Measurements from ENCODE around the gene GGN. TPM values are rescaled to one million over a fixed set of nuclear protein-coding genes. Genes with fewer than 3 reads are reported as not detected.
"Not testable (repeated sequence)": the region's sequence is repeated elsewhere in the genome, so short reads cannot be mapped to it uniquely, and the experiment has no call there.

The GGN gene
- total RNA-seq, 2 experiments from 2014 or later, result not detected

DNA sequence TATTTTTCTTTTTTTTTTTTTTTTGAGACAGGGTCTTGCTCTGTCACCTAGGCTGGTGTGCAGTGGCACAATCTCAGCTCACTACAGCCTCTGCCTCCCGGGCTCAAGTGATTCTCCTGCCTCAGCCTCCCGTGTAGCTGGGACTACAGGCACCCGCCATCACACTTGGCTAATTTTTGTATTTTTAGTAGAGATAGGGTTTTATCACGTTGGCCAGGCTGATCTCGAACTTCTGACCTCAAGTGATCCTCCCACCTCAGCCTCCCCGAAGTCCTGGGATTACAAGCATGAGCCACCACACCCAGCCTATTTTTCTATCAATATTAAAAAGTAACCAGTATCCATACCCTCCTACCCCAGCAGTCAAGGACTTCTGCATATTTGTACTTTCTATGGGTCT, 22.6 kb upstream of the GGN start:
- H3K27me3 Mint-ChIP-seq (ENCODE audit: low read depth); ATAC-seq; CTCF ChIA-PET; H3K9me3 Mint-ChIP-seq (ENCODE audit: insufficient read depth); POLR2A ChIA-PET; H3K27ac Mint-ChIP-seq; H3K4me3 Mint-ChIP-seq; H3K4me1 Mint-ChIP-seq (ENCODE audit: low read depth); DNase-seq: not testable (repeated sequence)
- H3K36me3 Mint-ChIP-seq (ENCODE audit: low read depth), result peaks cover 11% of the 10 kb centered on the region

DNA sequence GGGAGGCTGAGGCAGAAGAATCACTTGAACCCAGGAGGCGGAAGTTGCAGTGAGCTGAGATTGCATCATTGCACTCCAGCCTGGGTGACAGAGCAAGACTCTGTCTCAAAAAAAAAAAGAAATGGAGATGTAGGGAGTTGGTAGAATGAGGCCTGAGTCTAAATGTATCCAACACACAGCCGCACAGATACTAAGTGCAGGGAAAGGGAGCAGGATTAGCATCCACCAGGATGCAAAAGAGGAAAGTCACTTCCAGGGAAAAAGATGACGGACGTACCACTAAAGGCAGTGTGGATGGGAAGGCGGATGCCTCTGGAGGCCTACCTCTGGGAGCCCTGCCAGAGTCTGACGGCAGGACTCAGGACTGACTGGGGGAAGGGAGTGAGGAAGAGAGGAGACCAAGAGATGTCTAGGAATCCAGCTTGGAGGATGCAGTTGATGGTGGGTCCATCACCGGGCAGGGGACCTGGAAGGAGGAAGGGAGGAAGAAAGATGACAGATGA, 21.8 kb upstream of the GGN start:
- H3K9me3 Mint-ChIP-seq (ENCODE audit: insufficient read depth), result no peaks in the 10 kb centered on the region
- CTCF ChIA-PET, result no interaction called here

DNA sequence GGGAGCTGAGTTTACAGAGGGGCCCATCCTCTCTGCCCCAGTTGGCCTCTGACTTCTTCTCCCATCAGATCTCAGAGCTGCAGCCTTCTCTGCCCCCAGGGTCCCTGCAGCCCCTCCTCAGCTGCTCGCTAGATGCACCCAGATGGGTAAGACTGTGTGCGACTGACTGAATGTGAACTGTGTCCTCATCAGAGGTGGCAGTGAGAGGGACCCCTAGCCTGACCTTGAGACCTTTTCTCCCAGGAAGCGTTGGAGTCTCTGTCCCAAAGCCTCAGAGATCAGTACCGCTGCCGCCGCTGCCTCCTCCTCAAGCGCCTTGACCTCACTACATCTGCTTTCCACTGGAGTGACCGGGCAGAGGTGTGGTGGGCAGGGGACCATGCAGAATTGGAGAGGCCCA, 17.4 kb upstream of the GGN start:
- Mint-ChIP-seq H3K4me3 (no peak overlapping the region), H3K4me1 (ENCODE audit: low read depth) (peaks cover 26% of the 10 kb centered on the region), H3K27me3 (ENCODE audit: low read depth) (peaks cover 2% of the 10 kb centered on the region), H3K36me3 (ENCODE audit: low read depth) (peaks cover 17% of the 10 kb centered on the region), H3K9me3 (ENCODE audit: insufficient read depth) (no peaks in the 10 kb centered on the region), H3K27ac (no peak overlapping the region)
- ATAC-seq, result no peak
- DNase-seq, result no peak
- POLR2A ChIA-PET, result no interaction called here
- CTCF ChIA-PET, result interaction anchor here (1.4 kb wide), 1 partner anchor 110 kb away, joined by 3 read pairs; no protein-coding TSS in a partner anchor

More for the DNA sequence above, 21.8 kb upstream of the GGN start:
- H3K27ac Mint-ChIP-seq, result no peak overlapping the region
- H3K27me3 Mint-ChIP-seq (ENCODE audit: low read depth), result no peaks in the 10 kb centered on the region
- peaks cover 14% of the 10 kb centered on the region for H3K36me3 Mint-ChIP-seq (ENCODE audit: low read depth)
- DNase-seq, result no peak
- ATAC-seq, result no peak
- peaks cover 6% of the 10 kb centered on the region for H3K4me1 Mint-ChIP-seq (ENCODE audit: low read depth)
- POLR2A ChIA-PET, result no interaction called here
- no peak overlapping the region for H3K4me3 Mint-ChIP-seq

DNA sequence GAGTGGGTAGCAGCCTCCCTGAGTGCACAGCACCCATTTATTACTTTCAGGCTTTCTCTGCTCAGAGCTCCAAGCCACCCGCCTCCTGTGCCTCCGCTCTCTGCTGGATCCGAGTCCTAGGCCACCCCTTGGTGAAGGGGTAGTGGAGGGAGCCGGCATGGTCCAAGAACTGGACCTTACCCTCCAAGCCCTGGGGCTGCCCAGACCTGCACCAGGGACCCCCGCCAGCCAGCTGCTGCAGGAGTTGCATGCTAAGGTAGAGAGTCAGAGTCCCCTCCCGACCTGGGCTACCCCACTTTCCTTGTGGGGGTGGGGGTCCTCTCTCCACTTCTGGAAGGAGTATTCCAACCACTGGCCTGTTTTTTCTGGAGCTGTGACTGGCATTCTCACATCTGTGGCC, 17.0 kb upstream of the GGN start:
- peak overlapping the region; percentile 84 for H3K4me3 Mint-ChIP-seq
- ChIA-PET POLR2A (no interaction called here), CTCF (interaction anchor here (1.4 to 2.1 kb wide), 2 partner anchors 111 to 528 kb away, joined by 3 to 5 read pairs; no protein-coding TSS in a partner anchor)
- H3K36me3 Mint-ChIP-seq (ENCODE audit: low read depth), result peaks cover 17% of the 10 kb centered on the region
- no peaks in the 10 kb centered on the region for H3K9me3 Mint-ChIP-seq (ENCODE audit: insufficient read depth)
- no peak for ATAC-seq
- H3K4me1 Mint-ChIP-seq (ENCODE audit: low read depth), result peaks cover 26% of the 10 kb centered on the region
- H3K27me3 Mint-ChIP-seq (ENCODE audit: low read depth), result peaks cover 3% of the 10 kb centered on the region
- H3K27ac Mint-ChIP-seq, result peak overlapping the region; percentile 20
- no peak for DNase-seq

DNA sequence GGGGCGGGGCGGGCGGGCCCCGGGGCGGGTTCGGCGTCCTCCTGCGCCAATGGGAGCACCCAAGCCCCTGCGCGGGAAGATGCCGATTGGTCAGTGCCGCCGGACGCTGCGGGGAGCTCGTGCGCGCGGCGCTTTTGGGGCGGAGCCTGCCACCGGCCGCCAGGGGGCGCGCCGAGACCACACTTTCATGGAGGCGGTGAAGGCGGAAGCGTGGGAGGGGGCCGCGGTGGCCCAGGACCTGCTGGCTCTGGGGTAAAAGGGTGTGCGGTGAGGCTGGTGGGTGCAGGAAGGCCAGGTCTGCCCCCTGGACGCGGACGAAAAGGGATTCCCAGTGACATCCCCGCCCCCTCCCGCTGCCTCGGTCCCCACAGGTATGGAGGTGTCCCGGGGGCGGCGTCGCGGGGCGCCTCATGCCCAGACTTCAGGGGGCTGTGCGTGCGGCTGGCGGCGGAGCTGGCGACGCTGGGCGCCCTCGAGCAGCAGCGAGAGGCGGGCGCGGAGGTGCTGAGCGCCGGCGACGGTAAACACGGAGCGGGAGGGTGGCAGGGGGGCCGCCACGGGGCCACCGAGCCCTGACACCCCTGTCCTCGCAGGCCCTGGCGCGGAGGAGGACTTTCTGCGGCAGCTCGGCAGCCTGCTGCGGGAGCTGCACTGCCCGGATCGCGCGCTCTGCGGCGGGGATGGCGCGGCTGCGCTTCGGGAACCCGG, 15.3 kb upstream of the GGN start, which contains the start of gene FAM98C:
Gene FAM98C, plus strand, starts transcription at position 127 of the 708 bp plus-strand sequence. Its CDS starts 61 bp downstream, at position 188.
- DNase-seq (peak; percentile 96), ATAC-seq (peak; percentile 99)
- Mint-ChIP-seq H3K9me3 (ENCODE audit: insufficient read depth) (no peaks in the 10 kb centered on the region), H3K4me3 (peak within 1 kb of the TSS; percentile 84), H3K27me3 (ENCODE audit: low read depth) (peaks cover 5% of the 10 kb centered on the region), H3K36me3 (ENCODE audit: low read depth) (peaks cover 11% of the 10 kb centered on the region), H3K27ac (peak within 1 kb of the TSS; percentile 93), H3K4me1 (ENCODE audit: low read depth) (peaks cover 26% of the 10 kb centered on the region)
- POLR2A ChIA-PET, result interaction anchor here (0.5 to 2.0 kb wide), 8 partner anchors 8 to 496 kb away, joined by 3 to 10 read pairs (median 4); partner anchors contain the start of genes GGN, HNRNPL, PSMD8 and SIPA1L3
- CTCF ChIA-PET, result interaction anchor here (0.6 to 2.5 kb wide), 69 partner anchors 9 to 556 kb away, joined by 3 to 57 read pairs (median 4); partner anchors contain the start of genes ACTN4, CATSPERG, EIF3K and GGN

DNA sequence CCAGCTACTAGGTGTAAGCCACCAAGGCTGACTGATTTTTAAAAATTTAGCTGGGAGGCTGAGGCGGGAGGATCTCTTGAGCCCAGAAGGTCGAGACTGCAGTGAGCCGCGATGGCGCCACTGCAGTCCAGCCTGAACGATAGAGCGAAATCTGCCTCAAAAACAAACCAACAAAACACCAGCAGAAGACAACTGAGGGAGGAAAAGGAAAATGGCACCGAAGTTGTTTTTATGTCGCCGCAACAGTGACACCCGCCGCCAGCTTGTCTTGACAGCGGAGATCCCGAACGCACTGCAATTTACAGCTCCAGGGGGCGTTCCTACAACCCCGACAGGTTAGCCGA, 14.8 kb upstream of the GGN start:
- POLR2A ChIA-PET, result interaction anchor here (0.5 to 2.0 kb wide), 7 partner anchors 15 to 496 kb away, joined by 3 to 10 read pairs (median 4); partner anchors contain the start of genes GGN, HNRNPL, PSMD8 and SIPA1L3
- CTCF ChIA-PET, result interaction anchor here (0.6 to 2.5 kb wide), 67 partner anchors 9 to 557 kb away, joined by 3 to 57 read pairs (median 4); partner anchors contain the start of genes ACTN4, CATSPERG, EIF3K and GGN

DNA sequence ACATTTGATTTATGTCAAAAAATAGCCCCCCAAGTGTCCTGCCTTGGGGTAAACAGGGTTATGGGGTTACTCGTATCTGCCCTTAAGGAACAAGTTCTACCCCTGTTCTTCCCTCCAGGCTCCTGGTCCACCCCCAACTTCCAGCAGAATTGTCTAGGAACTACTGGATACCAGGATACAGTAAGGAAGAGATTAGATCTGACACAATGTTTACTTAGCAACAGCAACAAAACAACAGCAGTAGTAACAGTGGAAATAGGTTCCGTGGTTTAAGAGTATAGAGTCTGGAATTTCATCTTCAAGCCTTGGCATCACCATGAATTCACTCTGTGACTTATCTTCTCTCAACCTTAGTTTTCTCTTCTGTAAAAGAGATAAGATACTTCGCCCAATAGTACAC, 13.3 kb upstream of the GGN start:
- CTCF ChIA-PET, result interaction anchor here (2.0 kb wide), 1 partner anchor 27 kb away, joined by 6 read pairs; the partner anchor contains the start of gene PSMD8
- H3K4me3 Mint-ChIP-seq, result no peak overlapping the region
- H3K27me3 Mint-ChIP-seq (ENCODE audit: low read depth), result peaks cover 8% of the 10 kb centered on the region
- no peak overlapping the region for H3K27ac Mint-ChIP-seq
- peaks cover 7% of the 10 kb centered on the region for H3K36me3 Mint-ChIP-seq (ENCODE audit: low read depth)
- DNase-seq, result no peak
- ATAC-seq, result no peak
- H3K9me3 Mint-ChIP-seq (ENCODE audit: insufficient read depth), result no peaks in the 10 kb centered on the region
- H3K4me1 Mint-ChIP-seq (ENCODE audit: low read depth), result peaks cover 33% of the 10 kb centered on the region
- POLR2A ChIA-PET, result no interaction called here

More for the DNA sequence above, 14.8 kb upstream of the GGN start:
- Mint-ChIP-seq H3K4me3 (peak overlapping the region; percentile 84), H3K36me3 (ENCODE audit: low read depth) (peaks cover 11% of the 10 kb centered on the region), H3K27ac (peak overlapping the region; percentile 93), H3K27me3 (ENCODE audit: low read depth) (peaks cover 5% of the 10 kb centered on the region), H3K4me1 (ENCODE audit: low read depth) (peaks cover 26% of the 10 kb centered on the region), H3K9me3 (ENCODE audit: insufficient read depth) (no peaks in the 10 kb centered on the region)
- DNase-seq (no peak), ATAC-seq (peak; percentile 2)

DNA sequence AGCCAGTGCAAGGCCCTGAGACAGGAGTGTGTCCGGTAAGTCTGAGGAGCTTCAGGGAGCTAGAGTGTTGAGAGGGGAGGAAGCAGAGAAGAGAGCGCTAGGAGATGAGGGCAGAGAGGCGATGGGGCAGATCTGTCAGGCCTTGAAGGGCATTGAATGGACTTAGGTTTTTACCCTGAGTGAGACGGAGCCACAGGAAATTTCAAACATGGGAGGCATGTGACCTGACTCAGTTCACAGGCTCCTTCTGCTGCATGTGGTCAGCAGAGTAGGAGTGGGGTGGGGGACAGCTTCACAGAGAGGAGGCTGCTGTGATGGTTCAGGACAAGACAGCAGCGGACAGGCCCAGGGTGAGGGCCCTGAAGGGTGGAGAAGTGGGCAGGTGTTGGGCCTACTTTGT, 12.5 kb upstream of the GGN start:
- Mint-ChIP-seq H3K36me3 (ENCODE audit: low read depth) (peaks cover 6% of the 10 kb centered on the region), H3K27ac (no peak overlapping the region), H3K9me3 (ENCODE audit: insufficient read depth) (no peaks in the 10 kb centered on the region), H3K27me3 (ENCODE audit: low read depth) (peaks cover 8% of the 10 kb centered on the region), H3K4me1 (ENCODE audit: low read depth) (peaks cover 34% of the 10 kb centered on the region), H3K4me3 (no peak overlapping the region)
- ChIA-PET CTCF (interaction anchor here (2.0 kb wide), 1 partner anchor 26 kb away, joined by 6 read pairs; the partner anchor contains the start of gene PSMD8), POLR2A (interaction anchor here (0.6 kb wide), 1 partner anchor 495 kb away, joined by 5 read pairs; no protein-coding TSS in a partner anchor)
- ATAC-seq (no peak), DNase-seq (no peak)

DNA sequence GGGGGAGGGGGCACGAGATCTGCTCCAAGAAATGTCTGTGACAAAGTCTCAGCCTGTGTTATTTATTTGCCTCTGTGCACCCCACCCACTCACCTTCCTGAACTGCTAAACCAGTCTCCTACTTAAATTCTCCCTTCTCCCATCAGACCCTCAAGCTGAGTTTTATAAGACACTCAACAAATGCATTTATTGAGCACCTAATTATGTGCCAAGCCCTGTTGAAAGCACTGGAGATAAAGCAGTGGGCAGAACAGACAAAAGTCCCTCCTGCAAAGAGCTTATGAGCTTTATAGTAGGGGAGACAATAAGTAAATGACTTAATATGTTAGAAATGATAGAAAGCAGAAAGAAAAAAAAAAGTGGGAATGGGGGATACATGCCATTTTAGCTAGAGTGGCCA, 11.7 kb upstream of the GGN start:
- CTCF ChIA-PET, result interaction anchor here (2.0 kb wide), 1 partner anchor 25 kb away, joined by 6 read pairs; the partner anchor contains the start of gene PSMD8
- H3K36me3 Mint-ChIP-seq (ENCODE audit: low read depth), result peaks cover 3% of the 10 kb centered on the region
- ATAC-seq (no peak), DNase-seq (no peak)
- H3K4me3 Mint-ChIP-seq, result no peak overlapping the region
- H3K27me3 Mint-ChIP-seq (ENCODE audit: low read depth), result peaks cover 12% of the 10 kb centered on the region
- POLR2A ChIA-PET, result interaction anchor here (0.6 kb wide), 1 partner anchor 495 kb away, joined by 5 read pairs; no protein-coding TSS in a partner anchor
- no peaks in the 10 kb centered on the region for H3K9me3 Mint-ChIP-seq (ENCODE audit: insufficient read depth)
- H3K27ac Mint-ChIP-seq, result no peak overlapping the region
- peaks cover 33% of the 10 kb centered on the region for H3K4me1 Mint-ChIP-seq (ENCODE audit: low read depth)

DNA sequence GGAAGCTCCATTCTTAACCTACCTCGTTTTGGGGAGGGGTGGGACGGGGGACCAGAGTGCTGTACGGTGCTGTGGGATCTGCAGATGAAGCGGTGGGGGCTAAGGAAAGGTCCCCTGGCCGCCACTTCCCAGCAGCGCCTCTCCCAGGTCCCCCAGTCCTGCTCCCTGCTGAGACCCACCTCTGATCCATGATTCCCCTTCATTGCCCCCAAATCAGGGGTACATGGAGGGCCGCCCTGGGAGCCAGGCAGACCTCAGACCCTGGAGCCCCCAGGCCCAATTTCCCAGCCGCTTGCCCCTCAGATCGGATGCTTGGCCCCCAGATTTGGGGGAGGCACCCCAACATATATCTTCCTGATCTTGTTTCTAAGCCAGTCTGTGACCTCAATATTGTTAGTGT, 11.2 kb upstream of the GGN start:
- Mint-ChIP-seq H3K4me3 (no peak overlapping the region), H3K9me3 (ENCODE audit: insufficient read depth) (no peaks in the 10 kb centered on the region), H3K4me1 (ENCODE audit: low read depth) (peaks cover 34% of the 10 kb centered on the region), H3K27me3 (ENCODE audit: low read depth) (peaks cover 13% of the 10 kb centered on the region), H3K27ac (no peak overlapping the region), H3K36me3 (ENCODE audit: low read depth) (peaks cover 1% of the 10 kb centered on the region)
- ChIA-PET CTCF (interaction anchor here (2.0 kb wide), 1 partner anchor 25 kb away, joined by 6 read pairs; the partner anchor contains the start of gene PSMD8), POLR2A (no interaction called here)
- no peak for ATAC-seq
- no peak for DNase-seq

DNA sequence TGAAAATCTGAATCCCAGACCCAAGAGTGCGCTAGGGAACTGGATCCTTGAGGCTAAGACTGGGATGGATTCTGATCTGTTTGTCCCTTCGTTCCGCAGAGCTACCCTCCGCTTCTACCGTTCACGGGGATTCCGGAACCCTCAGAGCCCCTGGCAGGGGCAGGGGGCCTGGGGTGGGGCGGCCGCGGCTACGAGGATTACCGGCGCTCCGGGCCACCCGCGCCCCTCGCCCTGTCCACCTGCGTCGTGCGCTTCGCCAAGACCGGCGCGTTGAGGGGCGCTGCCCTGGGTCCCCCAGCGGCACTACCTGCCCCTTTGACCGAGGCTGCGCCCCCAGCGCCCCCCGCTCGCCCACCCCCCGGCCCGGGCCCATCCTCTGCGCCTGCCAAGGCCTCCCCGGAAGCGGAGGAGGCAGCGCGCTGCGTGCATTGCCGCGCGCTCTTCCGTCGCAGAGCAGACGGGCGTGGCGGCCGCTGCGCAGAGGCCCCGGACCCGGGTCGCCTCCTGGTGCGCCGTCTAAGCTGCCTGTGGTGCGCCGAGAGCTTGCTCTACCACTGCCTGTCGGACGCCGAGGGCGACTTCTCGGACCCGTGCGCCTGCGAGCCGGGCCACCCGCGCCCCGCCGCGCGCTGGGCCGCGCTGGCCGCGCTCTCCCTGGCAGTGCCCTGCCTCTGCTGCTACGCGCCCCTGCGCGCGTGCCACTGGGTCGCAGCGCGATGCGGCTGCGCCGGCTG, 7.7 kb upstream of the GGN start:
- no peaks in the 10 kb centered on the region for H3K9me3 Mint-ChIP-seq (ENCODE audit: insufficient read depth)
- peaks cover 23% of the 10 kb centered on the region for H3K4me1 Mint-ChIP-seq (ENCODE audit: low read depth)
- ATAC-seq (peak; percentile 83), DNase-seq (peak; percentile 55)
- CTCF ChIA-PET, result no interaction called here
- peak overlapping the region; percentile 66 for H3K4me3 Mint-ChIP-seq
- POLR2A ChIA-PET, result interaction anchor here (1.0 to 1.9 kb wide), 4 partner anchors 8 to 21 kb away, joined by 3 to 13 read pairs (median 6); partner anchors contain the start of gene PSMD8
- H3K27ac Mint-ChIP-seq, result peak overlapping the region; percentile 65
- peaks cover 38% of the 10 kb centered on the region for H3K27me3 Mint-ChIP-seq (ENCODE audit: low read depth)
- no peaks in the 10 kb centered on the region for H3K36me3 Mint-ChIP-seq (ENCODE audit: low read depth)
